Measurements from ENCODE around the gene MAP3K3.

- TF ChIP-seq, protein P1, sequence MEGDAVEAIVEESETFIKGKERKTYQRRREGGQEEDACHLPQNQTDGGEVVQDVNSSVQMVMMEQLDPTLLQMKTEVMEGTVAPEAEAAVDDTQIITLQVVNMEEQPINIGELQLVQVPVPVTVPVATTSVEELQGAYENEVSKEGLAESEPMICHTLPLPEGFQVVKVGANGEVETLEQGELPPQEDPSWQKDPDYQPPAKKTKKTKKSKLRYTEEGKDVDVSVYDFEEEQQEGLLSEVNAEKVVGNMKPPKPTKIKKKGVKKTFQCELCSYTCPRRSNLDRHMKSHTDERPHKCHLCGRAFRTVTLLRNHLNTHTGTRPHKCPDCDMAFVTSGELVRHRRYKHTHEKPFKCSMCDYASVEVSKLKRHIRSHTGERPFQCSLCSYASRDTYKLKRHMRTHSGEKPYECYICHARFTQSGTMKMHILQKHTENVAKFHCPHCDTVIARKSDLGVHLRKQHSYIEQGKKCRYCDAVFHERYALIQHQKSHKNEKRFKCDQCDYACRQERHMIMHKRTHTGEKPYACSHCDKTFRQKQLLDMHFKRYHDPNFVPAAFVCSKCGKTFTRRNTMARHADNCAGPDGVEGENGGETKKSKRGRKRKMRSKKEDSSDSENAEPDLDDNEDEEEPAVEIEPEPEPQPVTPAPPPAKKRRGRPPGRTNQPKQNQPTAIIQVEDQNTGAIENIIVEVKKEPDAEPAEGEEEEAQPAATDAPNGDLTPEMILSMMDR (conservative IDR thresholded peaks at IDR 0.05; ENCODE audit: low read depth in 2 of 2): no peak
- TF ChIP-seq, protein P2, sequence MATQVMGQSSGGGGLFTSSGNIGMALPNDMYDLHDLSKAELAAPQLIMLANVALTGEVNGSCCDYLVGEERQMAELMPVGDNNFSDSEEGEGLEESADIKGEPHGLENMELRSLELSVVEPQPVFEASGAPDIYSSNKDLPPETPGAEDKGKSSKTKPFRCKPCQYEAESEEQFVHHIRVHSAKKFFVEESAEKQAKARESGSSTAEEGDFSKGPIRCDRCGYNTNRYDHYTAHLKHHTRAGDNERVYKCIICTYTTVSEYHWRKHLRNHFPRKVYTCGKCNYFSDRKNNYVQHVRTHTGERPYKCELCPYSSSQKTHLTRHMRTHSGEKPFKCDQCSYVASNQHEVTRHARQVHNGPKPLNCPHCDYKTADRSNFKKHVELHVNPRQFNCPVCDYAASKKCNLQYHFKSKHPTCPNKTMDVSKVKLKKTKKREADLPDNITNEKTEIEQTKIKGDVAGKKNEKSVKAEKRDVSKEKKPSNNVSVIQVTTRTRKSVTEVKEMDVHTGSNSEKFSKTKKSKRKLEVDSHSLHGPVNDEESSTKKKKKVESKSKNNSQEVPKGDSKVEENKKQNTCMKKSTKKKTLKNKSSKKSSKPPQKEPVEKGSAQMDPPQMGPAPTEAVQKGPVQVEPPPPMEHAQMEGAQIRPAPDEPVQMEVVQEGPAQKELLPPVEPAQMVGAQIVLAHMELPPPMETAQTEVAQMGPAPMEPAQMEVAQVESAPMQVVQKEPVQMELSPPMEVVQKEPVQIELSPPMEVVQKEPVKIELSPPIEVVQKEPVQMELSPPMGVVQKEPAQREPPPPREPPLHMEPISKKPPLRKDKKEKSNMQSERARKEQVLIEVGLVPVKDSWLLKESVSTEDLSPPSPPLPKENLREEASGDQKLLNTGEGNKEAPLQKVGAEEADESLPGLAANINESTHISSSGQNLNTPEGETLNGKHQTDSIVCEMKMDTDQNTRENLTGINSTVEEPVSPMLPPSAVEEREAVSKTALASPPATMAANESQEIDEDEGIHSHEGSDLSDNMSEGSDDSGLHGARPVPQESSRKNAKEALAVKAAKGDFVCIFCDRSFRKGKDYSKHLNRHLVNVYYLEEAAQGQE (IDR thresholded peaks at IDR 0.05; ENCODE audit: unreplicated experiment): no peak
- TF ChIP-seq EZH2 (IDR thresholded peaks at IDR 0.05; ENCODE audit: low read depth, unreplicated experiment): no peak
These were observed 118.9 kb downstream of the MAP3K3 start for GRCh38 chr17:63741143-63741407.
